8988T (cell line): ENCODE measurements around the gene NKX1-1.

Experiments used
- DNase-seq: peaks from one replicate; pipeline ENCODE4 v3.0.0; 2011

Gene NKX1-1

GRCh38 chr4:1370321-1371124, 35.7 kb downstream of the NKX1-1 start:
- DNase-seq = no peak

DNA sequence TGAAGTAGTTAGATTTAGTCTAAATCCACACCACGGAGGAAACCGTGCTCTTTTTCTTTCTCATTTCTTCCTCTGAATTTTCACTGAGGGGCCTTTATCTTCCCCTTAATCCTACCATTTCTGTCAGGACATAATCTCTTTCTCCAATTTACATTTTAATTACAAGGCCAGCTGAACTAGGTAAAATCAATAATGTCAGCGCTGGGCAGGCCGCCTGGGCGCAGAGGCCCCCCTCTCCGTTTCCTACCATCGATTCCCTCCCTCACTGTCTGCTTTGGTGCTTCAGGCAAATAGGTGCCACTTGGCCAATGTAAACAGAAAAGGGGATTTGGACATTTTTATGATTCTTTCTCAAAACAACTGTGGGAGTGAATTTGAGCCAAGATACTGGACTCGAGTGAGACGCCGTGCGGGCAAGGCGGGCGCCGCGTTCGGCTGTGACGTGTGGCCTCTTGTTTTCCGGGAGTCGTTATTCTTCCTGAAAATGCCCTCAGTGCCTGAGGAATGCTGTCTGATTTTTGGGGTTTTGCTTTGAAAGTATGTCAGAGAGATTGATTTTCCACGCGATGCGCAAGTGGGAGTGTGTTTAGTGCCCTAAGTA, 36.7 kb downstream of the NKX1-1 start:
- DNase-seq = no peak

DNA sequence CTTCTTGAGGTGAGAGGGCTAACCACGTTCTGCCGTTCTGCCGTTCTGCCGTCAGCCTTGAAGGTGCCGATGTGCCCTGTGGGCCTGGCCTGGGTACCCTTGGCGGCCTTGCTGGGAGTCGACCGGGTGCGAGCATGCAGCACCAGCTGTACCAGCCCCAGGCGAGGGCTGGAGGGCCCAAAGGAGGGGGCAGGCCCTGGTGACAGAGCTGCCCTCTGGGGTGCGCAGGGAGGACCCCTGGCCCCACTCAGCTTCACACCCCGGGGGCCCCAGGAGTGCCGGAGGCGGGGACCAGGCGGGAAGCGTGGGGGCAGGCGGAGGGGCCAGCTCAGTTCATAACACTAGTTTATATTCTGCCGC, 37.2 kb downstream of the NKX1-1 start:
- no peak for DNase-seq

DNA sequence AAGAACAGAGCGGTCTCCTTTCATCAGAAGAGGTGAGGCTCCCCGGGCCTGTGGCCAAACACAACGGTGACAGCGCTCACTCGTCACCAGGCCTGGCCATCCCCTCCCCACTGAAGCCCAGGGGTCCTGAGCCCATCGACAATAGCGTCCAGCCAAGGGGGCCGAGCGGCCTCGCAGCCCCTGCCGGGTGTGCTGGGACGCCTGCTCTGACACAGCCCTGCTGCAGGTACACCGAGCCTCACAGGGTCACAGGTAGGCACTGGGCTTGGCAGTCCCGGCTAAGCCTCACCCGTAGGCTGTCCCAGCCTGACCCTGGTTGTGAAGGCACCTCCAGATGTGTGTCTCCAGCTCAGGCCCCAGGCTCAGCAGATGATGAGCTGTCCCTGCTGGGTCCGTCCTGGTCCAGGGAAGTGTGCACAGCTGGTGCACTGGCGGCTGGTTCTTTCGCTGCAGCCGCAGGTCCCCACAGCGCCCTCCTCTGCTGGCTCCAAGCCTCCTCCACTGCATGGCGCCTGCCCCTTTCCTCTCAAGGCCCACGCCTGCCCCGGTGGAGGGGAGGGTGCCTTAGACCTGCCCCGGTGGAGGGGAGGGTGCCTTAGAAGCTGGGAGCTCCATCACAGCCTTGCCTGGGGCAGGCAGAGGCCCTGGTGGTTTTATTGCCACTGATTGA, 37.7 kb downstream of the NKX1-1 start:
- DNase-seq = peak; percentile 40

- DNase-seq = no peak
Observed at GRCh38 chr4:1367936-1368289, 38.3 kb downstream of the NKX1-1 start.

DNA sequence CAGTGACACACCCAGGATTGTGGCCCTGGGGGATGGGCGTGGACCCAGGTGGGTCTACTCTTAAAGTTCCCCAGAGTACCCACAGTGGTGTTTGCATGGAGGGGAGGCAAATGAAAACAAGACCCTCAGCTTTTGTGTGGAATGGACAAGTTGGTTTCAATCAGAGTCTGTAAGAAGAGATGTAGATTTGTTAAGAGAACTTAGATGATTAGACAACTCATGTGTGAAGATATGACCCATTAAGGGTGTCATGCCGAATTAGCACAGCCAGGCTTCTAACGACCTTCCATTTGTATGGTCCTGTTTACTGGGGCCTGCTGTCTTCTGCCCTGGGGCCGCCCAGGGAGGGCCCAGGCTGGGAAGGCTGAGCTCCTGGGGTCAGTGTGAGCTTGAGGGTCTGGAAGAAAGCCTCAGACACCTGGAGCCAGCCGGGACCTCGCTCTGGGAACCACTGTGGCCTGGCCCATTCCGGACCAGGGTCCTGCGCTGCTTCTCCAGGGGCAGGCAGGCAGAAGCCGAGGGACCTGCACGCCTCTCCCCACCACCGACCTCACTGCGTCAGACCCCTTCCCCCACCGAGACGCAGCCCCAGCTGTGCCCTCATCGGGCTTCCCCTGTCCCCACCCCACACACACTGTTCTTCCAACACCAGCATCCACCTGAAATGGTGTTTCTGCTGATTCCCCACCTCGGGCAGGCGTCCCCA, 38.9 kb downstream of the NKX1-1 start:
- DNase-seq = no peak

DNA sequence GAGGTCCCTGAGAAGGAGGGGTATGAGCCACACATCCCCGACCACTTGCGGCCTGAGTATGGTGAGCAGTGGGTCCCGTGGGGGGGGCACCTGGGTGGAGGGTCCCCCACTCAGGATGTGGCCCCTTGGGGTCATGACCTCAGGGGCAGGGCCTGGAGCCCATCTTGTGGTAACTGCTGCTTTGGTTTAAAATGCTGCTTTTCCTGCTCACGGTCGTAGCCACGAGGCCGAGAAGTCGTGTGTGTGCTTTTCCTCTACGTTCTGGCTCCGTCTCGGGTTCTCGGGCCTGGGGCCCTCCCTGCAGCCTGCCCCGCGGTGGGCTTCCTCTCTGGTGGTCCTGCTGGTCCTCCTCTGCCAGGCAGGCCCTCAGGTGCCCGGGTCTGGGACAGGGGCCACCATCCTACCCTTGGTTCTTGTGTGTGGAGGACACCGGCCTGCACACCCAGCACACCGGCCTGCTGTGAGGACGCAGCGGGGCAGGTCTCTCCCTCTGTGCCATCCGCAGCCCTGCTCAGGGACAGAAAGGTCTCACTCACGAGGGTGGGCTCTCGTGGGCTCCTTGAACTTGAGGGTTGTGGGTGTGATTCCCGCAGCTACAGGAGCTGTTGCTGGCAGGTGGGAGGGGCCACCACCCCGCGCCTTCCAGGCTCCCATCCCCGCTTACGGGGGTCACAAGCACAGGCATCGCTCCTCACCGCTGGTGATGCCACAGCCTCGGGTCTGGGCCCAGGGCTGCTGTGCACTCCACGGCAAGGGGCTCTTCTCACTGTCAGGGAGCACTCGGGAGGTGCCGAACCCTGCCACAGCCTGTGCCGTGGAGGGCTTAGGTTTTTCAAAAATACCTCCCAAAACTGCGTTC, 39.6 kb downstream of the NKX1-1 start:
- no peak for DNase-seq

DNA sequence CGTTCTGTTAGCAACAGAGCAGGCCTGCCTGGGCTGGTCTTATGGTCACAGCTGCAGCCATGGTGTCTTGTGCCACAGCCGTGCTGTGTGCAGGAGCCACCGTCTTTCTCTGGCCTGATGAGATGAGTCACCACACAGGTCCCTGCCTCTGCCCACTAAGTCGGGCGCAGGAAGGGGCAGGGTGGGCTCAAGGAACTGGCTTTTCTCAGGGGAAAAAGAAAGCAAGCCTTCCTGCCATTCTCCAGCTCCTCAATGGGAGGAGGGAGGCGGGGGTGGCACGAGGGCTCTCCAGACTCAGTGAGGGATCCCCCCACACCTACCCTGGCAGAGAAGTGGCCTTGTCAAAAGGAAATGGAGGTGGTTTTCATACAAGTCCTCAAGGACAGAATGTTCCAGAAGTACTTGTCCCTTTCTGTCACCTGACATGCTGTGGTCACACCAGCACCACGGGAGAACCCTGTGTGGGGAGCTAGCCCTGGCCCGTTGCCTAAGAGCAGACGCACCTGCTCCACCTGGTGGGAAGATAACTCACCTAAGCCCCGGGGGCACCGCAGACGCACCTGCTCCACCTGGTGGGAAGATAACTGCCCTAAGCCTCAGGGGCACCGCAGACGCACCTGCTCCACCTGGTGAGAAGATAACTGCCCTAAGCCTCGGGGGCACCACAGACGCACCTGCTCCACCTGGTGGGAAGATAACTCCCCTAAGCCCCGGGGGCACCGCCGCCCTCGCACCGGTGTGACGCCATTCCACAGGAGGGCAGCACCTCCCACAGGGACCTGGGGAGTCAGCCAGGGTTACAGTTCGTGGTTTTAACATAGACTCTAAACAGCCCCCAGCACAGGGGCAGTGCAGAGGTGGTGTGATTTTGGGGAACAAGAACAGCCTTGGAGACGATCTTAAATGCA, 40.7 kb downstream of the NKX1-1 start:
- peak; percentile 67 for DNase-seq

- no peak for DNase-seq
Observed at GRCh38 chr4:1364748-1365147, 41.5 kb downstream of the NKX1-1 start.

DNA sequence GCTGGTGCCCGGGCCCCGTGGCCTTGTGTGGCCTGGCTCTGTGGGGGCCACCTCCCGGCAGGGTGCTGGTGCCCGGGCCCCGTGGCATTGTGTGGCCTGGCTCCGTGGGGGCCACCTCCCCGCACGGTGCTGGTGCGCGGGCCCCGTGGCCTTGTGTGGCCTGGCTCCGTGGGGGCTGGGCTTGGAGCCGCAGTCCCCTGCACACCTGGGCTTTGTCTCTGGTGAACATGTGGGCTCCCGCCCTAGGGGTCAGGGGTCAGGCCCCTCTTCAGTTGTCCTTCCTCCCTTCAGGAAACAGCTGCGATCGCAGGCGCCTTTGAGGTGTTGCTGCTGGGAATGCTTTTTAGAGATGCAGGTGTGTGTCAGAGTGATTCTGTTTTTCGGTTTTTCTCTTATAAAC, 42.0 kb downstream of the NKX1-1 start:
- no peak for DNase-seq

GRCh38 chr4:1363513-1363912, 42.7 kb downstream of the NKX1-1 start:
- DNase-seq = no peak

- no peak for DNase-seq
Observed at GRCh38 chr4:1362521-1362920, 43.7 kb downstream of the NKX1-1 start.

- DNase-seq = no peak
Observed at GRCh38 chr4:1362046-1362445, 44.2 kb downstream of the NKX1-1 start.

- no peak for DNase-seq
Observed at GRCh38 chr4:1361431-1361830, 44.8 kb downstream of the NKX1-1 start.

DNA sequence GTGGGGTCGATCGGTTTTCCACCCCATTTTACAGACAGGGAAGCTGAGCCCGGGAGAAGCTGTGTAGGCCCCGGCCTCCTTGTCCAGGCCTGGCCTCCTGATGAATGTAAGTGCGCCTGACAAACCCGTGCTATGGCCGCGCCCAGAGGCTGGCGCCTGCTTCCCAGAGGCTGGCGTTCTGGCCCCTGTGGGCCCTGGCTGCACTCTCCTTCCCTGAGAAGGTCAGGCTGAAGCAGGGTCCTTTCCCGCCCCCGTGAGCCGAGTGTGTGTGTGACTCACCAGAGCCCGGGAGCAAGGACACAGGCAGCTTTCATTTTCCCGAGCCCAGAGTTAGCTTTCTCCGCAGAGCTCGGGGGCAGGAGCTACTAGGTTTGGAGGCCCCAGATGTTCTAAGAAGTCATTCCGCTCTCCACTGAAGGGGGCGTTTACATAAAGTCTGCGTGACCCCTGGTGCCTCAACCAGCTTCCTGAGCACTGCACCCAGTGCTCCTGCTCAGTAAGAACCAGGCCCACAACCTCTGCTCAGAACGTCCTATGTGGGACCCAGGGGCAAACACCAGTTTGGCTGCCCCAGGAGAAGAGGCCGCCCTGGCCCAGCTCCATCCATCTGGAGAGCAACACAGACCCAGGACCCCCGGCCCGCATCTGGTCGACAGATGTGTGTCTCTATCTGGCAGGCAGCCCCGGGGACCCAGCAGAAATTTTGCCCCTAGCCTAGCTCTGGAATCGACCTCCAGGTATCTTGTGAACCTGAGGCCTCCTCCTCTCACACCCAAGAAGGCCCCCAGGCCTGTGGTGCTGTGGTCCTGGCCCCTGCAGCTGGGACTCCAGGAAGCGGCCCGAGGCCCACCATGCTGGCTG, 45.6 kb downstream of the NKX1-1 start:
- no peak for DNase-seq

DNA sequence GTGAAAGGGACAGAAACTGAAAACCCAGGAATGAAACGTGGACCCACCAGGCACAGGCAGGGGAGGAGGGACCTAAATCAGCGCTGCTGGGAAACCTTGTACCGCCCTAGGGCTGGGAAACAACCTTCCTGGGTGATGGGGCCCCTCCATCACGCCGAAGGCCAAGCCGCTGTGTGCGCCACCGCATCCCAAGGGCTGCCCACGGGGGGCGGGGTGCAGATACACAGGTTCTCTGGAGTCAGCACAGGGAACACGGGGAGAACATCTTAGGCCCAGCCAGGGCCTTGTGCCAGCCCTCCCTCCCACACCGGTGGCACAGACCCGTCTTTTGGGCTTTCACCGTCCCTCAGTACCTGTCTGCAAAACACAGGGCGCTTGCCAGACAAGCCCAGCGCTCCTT, 46.3 kb downstream of the NKX1-1 start:
- no peak for DNase-seq

- no peak for DNase-seq
Observed at GRCh38 chr4:1359144-1359501, 47.1 kb downstream of the NKX1-1 start.

GRCh38 chr4:1358421-1359143, 47.7 kb downstream of the NKX1-1 start:
- DNase-seq = no peak

- DNase-seq = no peak
Observed at GRCh38 chr4:1357356-1358248, 48.6 kb downstream of the NKX1-1 start.
